Frontal cortex (tissue), 4 donors: Measurements from ENCODE around the gene XYLT1. TPM values are rescaled to one million over a fixed set of nuclear protein-coding genes. Genes with fewer than 3 reads are reported as not detected.

ENCODE experiments used
- DNase-seq, 2 donors: peaks; one replicate each; pipeline ENCODE4 v3.0.0; 2012; ENCODE audit warnings: low spot score in 2 of 2
- FAIRE-seq: peaks from 2 replicates; lab custom pipeline; 2012; peaks lifted over from hg19 to GRCh38; lab: Jason Lieb, UNC
- total RNA-seq: library from RNA; depleted of rRNA; stranded (reverse); fragments of >200 nt; gene quantifications from one replicate; pipeline ENCODE4 v1.2.3, GENCODE V29; 2014
- donor health status: control.
- donor health status: control.
- donor health status: control.

Gene XYLT1
- total RNA-seq, 1 donor from 2014 or later: 28.9 TPM

GRCh38 chr16:17225541-17225940 is 245.2 kb downstream of the XYLT1 start:
- FAIRE-seq (no peak), DNase-seq (no peak)

DNA sequence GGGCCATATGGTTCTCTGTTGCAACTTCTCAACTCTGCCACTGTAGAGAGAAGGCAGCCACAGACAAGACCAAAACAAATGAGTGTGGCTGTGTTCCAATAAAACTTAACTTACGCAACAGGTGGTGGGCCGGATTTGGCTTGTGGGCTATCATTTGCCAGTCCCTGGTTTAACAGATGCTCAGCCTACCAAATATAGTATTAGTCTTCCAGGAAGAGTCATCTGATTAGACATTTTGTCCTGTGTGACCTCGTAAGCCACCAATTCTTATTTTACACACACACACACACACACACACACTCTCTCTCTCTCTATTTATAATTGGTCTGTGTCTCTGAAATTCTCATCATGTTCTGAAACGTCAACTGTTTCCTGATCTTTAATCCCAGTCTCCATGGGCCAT is 245.9 kb downstream of the XYLT1 start:
- FAIRE-seq: no peak
- DNase-seq: no peak

- FAIRE-seq (no peak), DNase-seq (no peak)
Observed at GRCh38 chr16:17224350-17224749, 246.4 kb downstream of the XYLT1 start.

GRCh38 chr16:17223576-17223975 is 247.2 kb downstream of the XYLT1 start:
- DNase-seq (no peak), FAIRE-seq (no peak)

DNA sequence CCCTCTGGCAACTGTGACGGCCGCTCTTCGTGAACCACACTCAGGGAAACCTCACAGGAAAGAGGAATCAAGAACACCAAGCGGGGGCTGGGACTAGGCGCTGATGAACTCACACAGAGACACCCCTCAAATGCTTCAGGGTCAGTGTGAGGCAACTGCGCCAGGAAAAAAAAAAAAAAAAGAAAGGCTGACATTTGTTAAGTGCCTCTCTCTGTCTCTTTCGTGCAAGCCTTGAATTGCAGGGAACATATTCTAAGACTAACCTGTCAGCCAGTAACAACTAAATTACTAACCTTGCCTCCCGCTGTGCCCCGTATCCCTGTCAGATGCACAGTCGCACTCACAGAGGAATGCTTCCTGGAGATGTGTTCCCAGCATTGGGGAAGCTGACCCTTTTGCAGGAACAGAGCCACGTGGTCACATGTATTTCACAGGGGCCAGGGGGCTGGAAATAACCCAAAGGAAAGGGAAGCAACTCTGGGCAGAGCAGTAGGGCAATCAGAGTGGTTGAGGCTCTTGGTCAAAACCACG is 247.8 kb downstream of the XYLT1 start:
- DNase-seq: no peak

GRCh38 chr16:17219991-17220390 is 250.8 kb downstream of the XYLT1 start:
- no peak for DNase-seq
- FAIRE-seq: no peak

More for the DNA sequence above, 247.8 kb downstream of the XYLT1 start:
- no peak for FAIRE-seq

GRCh38 chr16:17215936-17216335 is 254.8 kb downstream of the XYLT1 start:
- DNase-seq (no peak), FAIRE-seq (no peak)

GRCh38 chr16:17215306-17215705 is 255.5 kb downstream of the XYLT1 start:
- DNase-seq (no peak), FAIRE-seq (no peak)

- FAIRE-seq (no peak), DNase-seq (no peak)
Observed at GRCh38 chr16:17213974-17214373, 256.8 kb downstream of the XYLT1 start.

DNA sequence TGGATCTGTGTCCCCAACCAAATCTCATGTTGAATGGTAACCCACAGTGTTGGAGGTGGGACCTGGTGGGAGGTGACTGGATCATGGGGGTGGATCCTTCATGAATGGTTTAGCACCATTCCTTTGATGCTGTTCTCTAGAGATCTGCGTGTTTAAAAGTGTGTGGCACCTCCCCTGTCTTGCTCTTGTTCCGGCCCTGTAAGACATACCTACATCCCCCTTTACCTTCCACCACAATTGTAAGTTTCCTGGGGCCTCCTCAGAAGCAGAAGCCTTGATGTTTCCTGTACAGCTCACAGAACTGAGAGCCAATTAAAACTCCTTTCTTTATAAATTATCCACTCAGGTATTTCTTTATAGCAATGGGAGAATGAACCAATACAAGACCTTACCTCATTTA is 257.7 kb downstream of the XYLT1 start:
- DNase-seq (no peak), FAIRE-seq (no peak)

- no peak for DNase-seq
Observed at GRCh38 chr16:17212606-17213005, 258.2 kb downstream of the XYLT1 start.

GRCh38 chr16:17211797-17212196 is 259.0 kb downstream of the XYLT1 start:
- DNase-seq (no peak), FAIRE-seq (no peak)

More at GRCh38 chr16:17212606-17213005, 258.2 kb downstream of the XYLT1 start:
- no peak for FAIRE-seq

GRCh38 chr16:17206712-17207111 is 264.0 kb downstream of the XYLT1 start:
- no peak for FAIRE-seq

GRCh38 chr16:17205279-17206211 is 265.2 kb downstream of the XYLT1 start:
- FAIRE-seq (no peak), DNase-seq (no peak)

More at GRCh38 chr16:17206712-17207111, 264.0 kb downstream of the XYLT1 start:
- no peak for DNase-seq

- no peak for FAIRE-seq
- DNase-seq: peak in 1 of 2 donors; percentile 22
Observed at GRCh38 chr16:17204644-17205043, 266.1 kb downstream of the XYLT1 start.

- FAIRE-seq (no peak), DNase-seq (no peak)
Observed at GRCh38 chr16:17204206-17204605, 266.6 kb downstream of the XYLT1 start.

DNA sequence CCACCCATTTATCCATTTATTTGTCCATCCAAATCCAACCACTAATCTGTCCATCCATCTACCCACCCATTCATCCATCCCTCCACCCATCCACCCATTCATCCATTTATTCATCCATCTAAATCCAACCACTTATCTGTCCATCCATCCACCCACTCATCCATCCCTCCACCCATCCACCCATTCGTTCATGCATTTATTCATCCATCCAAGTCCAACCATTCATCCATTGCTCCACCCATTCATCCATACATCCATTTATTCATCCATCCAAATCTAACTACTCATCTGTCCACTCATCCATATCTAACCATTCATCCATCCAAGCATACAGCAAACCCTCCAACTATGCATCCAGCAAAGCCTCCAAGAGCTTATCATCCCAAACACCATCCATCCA is 267.3 kb downstream of the XYLT1 start:
- DNase-seq (no peak), FAIRE-seq (no peak)

GRCh38 chr16:17199135-17199534 is 271.6 kb downstream of the XYLT1 start:
- no peak for FAIRE-seq
- no peak for DNase-seq

GRCh38 chr16:17196526-17196925 is 274.2 kb downstream of the XYLT1 start:
- DNase-seq (no peak), FAIRE-seq (no peak)

DNA sequence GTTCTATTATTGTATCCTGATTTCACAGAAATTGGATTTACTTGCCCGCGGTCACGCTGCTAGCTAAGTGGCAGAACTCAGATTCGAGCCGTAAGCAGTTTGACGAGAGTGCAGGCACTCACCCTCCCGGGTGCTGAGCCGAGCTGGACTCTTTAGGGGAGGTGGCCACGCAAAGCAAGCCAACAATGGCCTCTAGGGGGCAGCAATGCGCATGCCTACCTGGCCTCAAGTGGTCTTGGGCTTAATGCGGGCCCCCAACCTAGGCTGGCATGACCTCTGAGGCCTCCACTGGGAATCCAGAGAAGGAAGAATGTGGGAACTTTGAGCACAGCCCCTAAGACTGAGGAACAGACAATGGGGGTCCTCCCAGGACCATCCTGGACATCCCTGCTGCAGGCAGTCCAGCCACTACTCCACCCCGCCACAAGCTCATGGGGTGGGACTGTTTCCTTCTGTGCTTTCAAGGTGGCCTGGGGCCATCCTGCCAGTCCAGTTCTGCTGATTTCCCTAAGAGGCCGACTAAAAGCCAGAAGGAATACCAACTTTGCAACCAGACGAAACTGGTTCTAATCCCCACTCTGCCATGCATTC is 276.5 kb downstream of the XYLT1 start:
- no peak for DNase-seq
- no peak for FAIRE-seq

DNA sequence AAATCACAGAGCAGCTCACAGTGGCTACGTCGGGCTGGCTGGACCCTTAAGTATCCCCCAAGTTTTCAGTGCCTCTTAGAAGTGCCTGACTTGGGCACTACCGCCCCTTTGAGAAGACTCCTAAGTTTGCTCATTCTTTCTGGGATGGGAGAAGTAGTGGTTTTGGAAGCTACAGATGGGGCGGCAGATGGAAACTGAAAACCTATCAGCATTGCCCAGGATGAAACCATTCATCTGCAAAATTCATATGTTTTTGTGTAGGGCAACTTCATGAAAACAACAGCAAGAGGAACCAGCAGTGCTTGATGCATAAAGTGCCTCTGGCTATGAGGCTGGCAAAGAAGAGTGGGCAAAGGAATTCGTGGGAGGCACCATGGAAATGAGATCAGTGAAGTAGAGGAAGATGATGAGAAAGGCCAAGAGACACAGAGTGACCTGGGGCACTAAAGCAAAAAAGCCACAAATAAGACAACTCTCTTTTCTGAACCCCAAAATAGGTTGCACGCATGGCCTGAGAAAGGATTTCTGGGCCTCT is 277.1 kb downstream of the XYLT1 start:
- FAIRE-seq (no peak), DNase-seq (no peak)
